Body of pancreas (tissue), 4 donors: ENCODE measurements around the gene RAPGEF1. TPM values are rescaled to one million over a fixed set of nuclear protein-coding genes. Genes with fewer than 3 reads are reported as not detected.
A peak's percentile ranks its signal among the peaks of the same experiment; 100 is the strongest.

Source experiments
- ATAC-seq: fragments of 150-250 bp; one replicate; pipeline ENCODE4 v1.9.1; 2016
- DNase-seq, 4 donors: peaks; one replicate each; pipeline ENCODE4 v3.0.0-alpha.2; 2019
- H3K27ac ChIP-seq, 4 donors: fragments of 200-600 bp; sonication (generic); 1 replicate in 3 of 4; 2 replicates in 1 of 4; pipeline versions ENCODE4 v1.5.1 to v1.6.1; 2016 to 2019; ENCODE audit warnings: mild to moderate bottlenecking in 1 of 4, mixed read lengths in 1 of 4, moderate library complexity in 1 of 4
- H3K27me3 ChIP-seq, 2 donors: fragments of 200-600 bp; sonication (generic); one replicate each; pipeline ENCODE4 v1.6.0; 2016; ENCODE audit warnings: mild to moderate bottlenecking in 1 of 2
- H3K36me3 ChIP-seq, 2 donors: fragments of 200-600 bp; sonication (generic); replicated peaks in 1 of 2; 2 replicates each; pipeline ENCODE4 v1.5.1; 2016; ENCODE audit warnings: low read depth in 2 of 2; ENCODE audit not compliant: insufficient read depth in 1 of 2
- H3K4me1 ChIP-seq: fragments of 200-600 bp; sonication (generic); one replicate; pipeline ENCODE4 v1.6.0; 2016
- H3K4me3 ChIP-seq, 2 donors: fragments of 200-600 bp; sonication (generic); 1 replicate in 1 of 2; 2 replicates in 1 of 2; pipeline ENCODE4 v1.5.1; 2016 to 2019
- H3K9me3 ChIP-seq, 3 donors: fragments of 200-600 bp; sonication (generic); 1 replicate in 2 of 3; 2 replicates in 1 of 3; pipeline ENCODE4 v1.5.1; 2016
- POLR2A ChIP-seq, 3 donors: fragments of 450-650 bp; IDR thresholded peaks; one replicate each; pipeline ENCODE4 v1.6.1; 2016; ENCODE audit warnings: antibody characterized with exemption in 3 of 3, mild to moderate bottlenecking in 2 of 3
- WGBS, 2 donors: methylation state at CpG; one replicate each; pipeline ENCODE4 v1.1.5; 2017; 5-methylcytosine and 5-hydroxymethylcytosine counted together
- intact Hi-C: fragments of 100-400 bp; cut with DNase I; formaldehyde crosslinking; loops from one replicate; pipeline ENCODE4 v1.15.1; 2023
- total RNA-seq, 2 donors: library from RNA; depleted of rRNA; stranded (reverse); fragments of >200 nt; gene quantifications; one replicate each; pipeline ENCODE4 v1.1.0, GENCODE V29; 2016
- TF ChIP-seq, protein P1 (sequence below), 7 experiments: fragments of 450-650 bp in 4 of 7; fragments of 200-600 bp in 3 of 7; sonication (generic) in 3 of 7; IDR thresholded peaks; one replicate each; pipeline ENCODE4 v1.5.1; 2016 to 2019; ENCODE audit warnings: antibody characterized with exemption in 7 of 7

Gene RAPGEF1
- total RNA-seq, 2 donors from 2014 or later, result 30.1 to 70.5 TPM

- Histone ChIP-seq H3K4me1 (no peaks in the 10 kb centered on the region), H3K27ac (no peak overlapping the region), H3K9me3 (no peaks in the 10 kb centered on the region), H3K4me3 (no peak overlapping the region), H3K27me3 (no peaks in the 10 kb centered on the region), H3K36me3 (peaks cover 12 to 34% of the 10 kb centered on the region in 2 donors)
- TF ChIP-seq, protein P1, sequence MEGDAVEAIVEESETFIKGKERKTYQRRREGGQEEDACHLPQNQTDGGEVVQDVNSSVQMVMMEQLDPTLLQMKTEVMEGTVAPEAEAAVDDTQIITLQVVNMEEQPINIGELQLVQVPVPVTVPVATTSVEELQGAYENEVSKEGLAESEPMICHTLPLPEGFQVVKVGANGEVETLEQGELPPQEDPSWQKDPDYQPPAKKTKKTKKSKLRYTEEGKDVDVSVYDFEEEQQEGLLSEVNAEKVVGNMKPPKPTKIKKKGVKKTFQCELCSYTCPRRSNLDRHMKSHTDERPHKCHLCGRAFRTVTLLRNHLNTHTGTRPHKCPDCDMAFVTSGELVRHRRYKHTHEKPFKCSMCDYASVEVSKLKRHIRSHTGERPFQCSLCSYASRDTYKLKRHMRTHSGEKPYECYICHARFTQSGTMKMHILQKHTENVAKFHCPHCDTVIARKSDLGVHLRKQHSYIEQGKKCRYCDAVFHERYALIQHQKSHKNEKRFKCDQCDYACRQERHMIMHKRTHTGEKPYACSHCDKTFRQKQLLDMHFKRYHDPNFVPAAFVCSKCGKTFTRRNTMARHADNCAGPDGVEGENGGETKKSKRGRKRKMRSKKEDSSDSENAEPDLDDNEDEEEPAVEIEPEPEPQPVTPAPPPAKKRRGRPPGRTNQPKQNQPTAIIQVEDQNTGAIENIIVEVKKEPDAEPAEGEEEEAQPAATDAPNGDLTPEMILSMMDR (IDR thresholded peaks at IDR 0.05), result no peak
- no peak for TF ChIP-seq POLR2A (IDR thresholded peaks at IDR 0.05)
- 95 to 100% methylated on average over 3 to 9 of the region's 9 CpGs for WGBS, 2 donors
- ATAC-seq, result no peak
- no peak for DNase-seq
- intact Hi-C loops, result no loop called here
Measured at GRCh38 chr9:131580358-131580757, 159.5 kb downstream of the RAPGEF1 start.

DNA sequence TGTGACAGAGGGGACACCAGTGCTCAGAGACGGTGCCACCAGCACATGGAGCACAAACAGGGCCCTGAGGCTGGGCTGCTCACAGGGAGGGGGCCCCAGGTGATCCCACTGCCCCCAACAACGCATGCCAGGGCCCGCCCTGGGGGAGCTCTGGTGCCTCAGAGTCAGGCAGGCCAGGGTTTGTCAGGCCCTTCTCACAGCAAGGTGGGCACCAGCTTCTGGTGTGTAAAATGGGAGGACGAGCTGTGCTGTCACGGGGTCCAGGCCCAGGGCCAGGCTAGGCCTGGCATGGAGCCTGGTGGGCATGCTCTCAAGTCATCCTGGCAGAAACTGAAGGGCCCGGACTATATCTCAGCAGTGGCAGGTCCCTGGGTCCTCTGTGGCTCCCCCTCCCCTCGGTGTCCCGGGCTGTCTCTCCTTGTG lies 160.1 kb downstream of the RAPGEF1 start:
- 90% methylated on average over 8 of the region's 8 CpGs; no CpG with 5 or more reads in 1 of the 2 donors for WGBS, 2 donors
- Histone ChIP-seq H3K4me3 (no peak overlapping the region), H3K36me3 (peaks cover 12 to 33% of the 10 kb centered on the region in 2 donors), H3K4me1 (no peaks in the 10 kb centered on the region), H3K9me3 (no peaks in the 10 kb centered on the region), H3K27me3 (no peaks in the 10 kb centered on the region), H3K27ac (no peak overlapping the region)
- TF ChIP-seq, protein P1 (IDR thresholded peaks at IDR 0.05), result no peak
- TF ChIP-seq POLR2A (IDR thresholded peaks at IDR 0.05), result no peak
- intact Hi-C loops, result no loop called here
- DNase-seq, result no peak
- ATAC-seq, result no peak

- H3K4me3 ChIP-seq, result no peak overlapping the region
- no peak overlapping the region for H3K27ac ChIP-seq
- H3K36me3 ChIP-seq, result peaks cover 12 to 29% of the 10 kb centered on the region in 2 donors
- ATAC-seq (no peak), DNase-seq (peak in 1 of 4 donors; percentile 13)
- H3K27me3 ChIP-seq, result no peaks in the 10 kb centered on the region
- H3K9me3 ChIP-seq, result no peaks in the 10 kb centered on the region
- no peaks in the 10 kb centered on the region for H3K4me1 ChIP-seq
- WGBS, 2 donors, result 72 to 89% methylated on average over 24 to 25 of the region's 26 CpGs
- TF ChIP-seq POLR2A (IDR thresholded peaks at IDR 0.05), result no peak
- TF ChIP-seq, protein P1 (IDR thresholded peaks at IDR 0.05), result no peak
- intact Hi-C loops, result no loop called here
Measured at GRCh38 chr9:131578731-131579504, 161.0 kb downstream of the RAPGEF1 start.

GRCh38 chr9:131578021-131578420 lies 161.9 kb downstream of the RAPGEF1 start:
- Histone ChIP-seq H3K36me3 (peaks cover 12 to 24% of the 10 kb centered on the region in 2 donors), H3K9me3 (no peaks in the 10 kb centered on the region), H3K4me1 (no peaks in the 10 kb centered on the region), H3K27ac (no peak overlapping the region), H3K4me3 (no peak overlapping the region), H3K27me3 (no peaks in the 10 kb centered on the region)
- intact Hi-C loops, result no loop called here
- DNase-seq (peak in 2 of 4 donors; percentile 24 to 27), ATAC-seq (no peak)
- TF ChIP-seq, protein P1 (IDR thresholded peaks at IDR 0.05), result no peak
- peak in 1 of 3 donors; percentile 13 for TF ChIP-seq POLR2A (IDR thresholded peaks at IDR 0.05)
- WGBS, 2 donors, result 77 to 78% methylated on average over 10 to 13 of the region's 13 CpGs
